HG03460 (cell line): ENCODE results near the gene TUBA1B.
A peak's percentile ranks its signal among the peaks of the same experiment; 100 is the strongest.

Experiments
- ATAC-seq: cut with Tn5 transposase; IDR thresholded peaks from one replicate; pipeline ENCODE4 v1.9.1; 2021; ENCODE audit not compliant: unreplicated experiment

The TUBA1B gene

DNA sequence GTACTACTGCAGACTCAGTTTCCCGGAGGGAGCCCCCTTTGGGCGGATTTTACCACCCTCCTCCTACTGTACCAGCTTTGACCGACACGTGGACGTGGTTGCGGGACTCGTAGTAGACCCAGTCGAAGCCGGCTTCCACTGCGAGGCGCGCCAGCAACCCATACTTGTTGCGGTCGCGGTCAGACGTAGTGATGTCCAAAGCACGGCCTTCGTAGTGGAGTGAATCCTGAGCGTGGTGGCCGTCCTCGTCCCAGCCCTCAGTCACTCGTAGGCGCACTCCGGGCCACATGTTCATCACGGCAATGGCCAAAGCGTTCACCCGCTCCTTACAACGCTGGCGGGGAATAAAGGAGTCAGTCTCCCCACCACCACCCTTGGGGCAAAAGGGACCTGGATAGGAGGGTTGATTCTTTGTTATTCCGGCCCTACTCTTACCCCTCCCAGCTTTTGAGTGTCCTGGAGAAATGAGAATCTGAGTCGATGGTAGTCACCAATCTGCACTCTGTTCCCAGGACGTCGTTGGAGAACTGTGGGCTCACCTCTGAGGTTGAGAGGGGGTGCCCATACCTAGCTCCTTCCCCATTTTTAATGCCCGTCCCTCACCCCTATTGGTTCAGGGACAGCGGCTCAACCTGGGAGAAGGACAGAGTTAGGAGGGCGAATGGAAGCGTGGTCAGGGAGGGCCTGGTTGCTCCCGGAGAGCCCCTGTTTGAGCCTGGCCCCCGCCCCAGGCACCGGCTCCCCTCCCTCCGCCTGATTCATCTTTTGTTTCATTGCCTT is 39.9 kb downstream of the TUBA1B start:
- no peak for ATAC-seq

GRCh38 chr12:49089821-49090773 is 41.1 kb downstream of the TUBA1B start:
- no peak for ATAC-seq

DNA sequence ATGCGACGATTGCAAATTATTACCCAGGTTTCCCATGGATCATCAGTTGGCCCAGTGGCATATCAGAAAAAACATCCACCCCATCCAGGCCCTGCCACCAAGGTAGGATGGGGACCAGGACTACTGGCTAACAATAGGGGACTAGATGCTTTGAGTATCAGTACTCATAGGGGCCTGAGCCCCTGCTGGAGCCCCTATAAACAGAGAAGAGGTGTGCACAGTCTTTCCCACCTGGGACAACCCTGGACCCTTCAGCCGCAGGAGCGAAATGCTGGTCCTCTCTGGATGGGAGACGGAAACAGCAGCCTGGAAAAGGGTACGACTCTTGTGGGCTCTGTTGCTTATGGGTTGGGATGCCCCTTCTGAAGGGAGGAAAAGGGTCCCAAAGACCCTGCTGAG is 42.3 kb downstream of the TUBA1B start:
- ATAC-seq, result no peak

GRCh38 chr12:49088150-49088931 is 42.9 kb downstream of the TUBA1B start:
- peak; percentile 74 for ATAC-seq

DNA sequence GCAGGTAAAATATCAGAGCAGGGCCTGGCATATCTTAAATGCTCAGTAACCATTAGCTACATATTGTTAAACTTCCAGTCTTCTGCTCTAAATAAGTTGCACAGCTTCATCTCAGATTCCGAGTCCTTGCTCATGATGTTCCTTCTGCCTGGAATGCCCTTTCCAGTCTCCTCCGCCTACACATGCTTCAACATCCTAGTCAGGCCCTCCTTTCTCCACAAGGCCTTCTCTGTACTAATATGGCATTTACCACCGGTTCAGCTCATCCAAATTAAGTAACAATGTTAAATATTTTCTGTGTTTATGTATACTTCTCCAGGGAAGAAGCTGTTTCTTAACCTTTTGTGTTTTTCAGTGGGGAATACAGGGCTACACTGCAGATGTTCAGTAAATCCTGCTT is 45.1 kb downstream of the TUBA1B start:
- ATAC-seq, result no peak

DNA sequence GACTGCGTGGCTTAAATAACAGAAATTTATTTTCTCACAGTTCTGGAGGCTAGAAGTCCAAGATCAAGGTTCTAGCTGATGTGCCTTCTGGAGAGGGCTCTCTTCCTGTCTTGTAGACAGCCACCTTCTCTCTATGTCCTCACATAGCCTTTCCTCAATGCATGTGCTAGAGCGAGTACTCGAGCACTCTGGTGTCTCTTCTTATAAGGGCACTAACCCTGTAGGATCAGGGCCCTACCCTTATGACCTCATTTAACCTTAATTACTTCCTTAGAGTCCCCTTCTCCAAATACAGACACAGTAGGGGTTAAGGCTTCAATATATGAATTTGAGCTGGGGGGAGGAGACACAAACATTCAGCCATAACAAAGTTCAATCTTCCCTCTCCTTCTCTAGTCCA is 46.8 kb downstream of the TUBA1B start:
- ATAC-seq, result no peak

GRCh38 chr12:49079793-49080192 is 51.4 kb downstream of the TUBA1B start:
- ATAC-seq, result no peak
